Fibroblast of lung (primary cell): ENCODE results near the gene EFS.

Source experiments
- CTCF ChIP-seq, 2 donors: IDR thresholded peaks in 1 of 2; conservative IDR thresholded peaks in 1 of 2; 1 replicate in 1 of 2; 2 replicates in 1 of 2; pipeline ENCODE4 v1.5.1; 2011 to 2012; ENCODE audit warnings: low read length in 2 of 2, control low read depth in 1 of 2, inconsistent platforms in 1 of 2, low read depth in 1 of 2, mild to moderate bottlenecking in 1 of 2
- EZH2 ChIP-seq: IDR thresholded peaks from 2 replicates; pipeline ENCODE4 v1.5.1; 2012; ENCODE audit warnings: low read length, control low read depth, mild to moderate bottlenecking; ENCODE audit errors: missing control alignments

- no peak for TF ChIP-seq CTCF (conservative IDR thresholded peaks at IDR 0.05 in 1 of 2, IDR thresholded peaks at IDR 0.05 in 1 of 2; ENCODE audit: low read depth in 1 of 2, low read length in 2 of 2)
- no peak for TF ChIP-seq EZH2
Measured at GRCh38 chr14:23396126-23396525, 31.2 kb upstream of the EFS start.
